ENCODE results near the gene TESPA1. TPM values are rescaled to one million over a fixed set of nuclear protein-coding genes. Genes with fewer than 3 reads are reported as not detected.

TESPA1 gene
- total and polyA plus RNA-seq, 2 donors (not counting 1 experiment from before 2014, with no cell fraction given) = not detected

DNA sequence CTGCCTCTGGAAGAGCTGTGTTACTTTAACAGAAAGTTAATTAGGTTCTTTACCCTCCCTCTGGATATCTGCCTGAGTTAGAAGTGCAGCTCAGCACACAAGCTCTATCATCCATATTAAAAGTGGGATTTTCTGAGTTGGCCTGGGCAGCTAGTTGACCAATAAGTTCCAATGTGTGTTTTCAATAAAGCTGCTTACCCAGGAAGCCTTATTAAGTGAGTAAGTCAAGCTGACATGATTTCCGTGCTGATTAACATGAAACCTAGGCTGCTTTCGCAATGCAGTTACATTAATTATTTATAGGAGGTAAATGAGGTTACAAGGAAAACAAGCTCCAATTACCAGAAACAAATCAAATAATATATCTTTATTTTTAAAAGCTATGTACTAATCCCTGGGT, 40.0 kb upstream of the TESPA1 start:
- H3K36me3 ChIP-seq (ENCODE audit: control insufficient read depth, insufficient read depth, low read length) = no peaks in the 10 kb centered on the region
- no peak overlapping the region for H2AFZ ChIP-seq (ENCODE audit: low read length)
- no peak overlapping the region for H3K4me3 ChIP-seq (replicated peaks in 1 of 4; ENCODE audit: control extremely low read depth in 1 of 4, insufficient read depth in 1 of 4, low read depth in 3 of 4, low read length in 4 of 4)
- H3K9ac ChIP-seq (ENCODE audit: insufficient read depth, low read length) = no peak overlapping the region
- no peak overlapping the region for H3K27ac ChIP-seq (ENCODE audit: insufficient read depth, low read length)
- no peaks in the 10 kb centered on the region for H3K9me3 ChIP-seq (ENCODE audit: control insufficient read depth, insufficient read depth, low read depth, low read length)
- H3K27me3 ChIP-seq (ENCODE audit: control insufficient read depth, insufficient read depth, low read length) = no peaks in the 10 kb centered on the region
- H3K4me2 ChIP-seq (ENCODE audit: extremely low read depth, insufficient read depth, low read length) = no peak overlapping the region
- H3K4me1 ChIP-seq (ENCODE audit: control insufficient read depth, extremely low read depth, insufficient read depth, low read length) = no peaks in the 10 kb centered on the region
- no peak for DNase-seq (ENCODE audit: low read depth in 2 of 2)
- no peak for TF ChIP-seq EZH2 (IDR thresholded peaks at IDR 0.05; ENCODE audit: low read length, missing control alignments)
- TF ChIP-seq, protein P1, sequence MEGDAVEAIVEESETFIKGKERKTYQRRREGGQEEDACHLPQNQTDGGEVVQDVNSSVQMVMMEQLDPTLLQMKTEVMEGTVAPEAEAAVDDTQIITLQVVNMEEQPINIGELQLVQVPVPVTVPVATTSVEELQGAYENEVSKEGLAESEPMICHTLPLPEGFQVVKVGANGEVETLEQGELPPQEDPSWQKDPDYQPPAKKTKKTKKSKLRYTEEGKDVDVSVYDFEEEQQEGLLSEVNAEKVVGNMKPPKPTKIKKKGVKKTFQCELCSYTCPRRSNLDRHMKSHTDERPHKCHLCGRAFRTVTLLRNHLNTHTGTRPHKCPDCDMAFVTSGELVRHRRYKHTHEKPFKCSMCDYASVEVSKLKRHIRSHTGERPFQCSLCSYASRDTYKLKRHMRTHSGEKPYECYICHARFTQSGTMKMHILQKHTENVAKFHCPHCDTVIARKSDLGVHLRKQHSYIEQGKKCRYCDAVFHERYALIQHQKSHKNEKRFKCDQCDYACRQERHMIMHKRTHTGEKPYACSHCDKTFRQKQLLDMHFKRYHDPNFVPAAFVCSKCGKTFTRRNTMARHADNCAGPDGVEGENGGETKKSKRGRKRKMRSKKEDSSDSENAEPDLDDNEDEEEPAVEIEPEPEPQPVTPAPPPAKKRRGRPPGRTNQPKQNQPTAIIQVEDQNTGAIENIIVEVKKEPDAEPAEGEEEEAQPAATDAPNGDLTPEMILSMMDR (conservative IDR thresholded peaks at IDR 0.05 in 1 of 2, IDR thresholded peaks at IDR 0.05 in 1 of 2; ENCODE audit: low read depth in 1 of 2, low read length in 2 of 2) = no peak
- H3K79me2 ChIP-seq (ENCODE audit: control insufficient read depth, insufficient read depth, low read length) = no peaks in the 10 kb centered on the region
- no peaks in the 10 kb centered on the region for H4K20me1 ChIP-seq (ENCODE audit: control insufficient read depth, extremely low read depth, insufficient read depth, low read length)

DNA sequence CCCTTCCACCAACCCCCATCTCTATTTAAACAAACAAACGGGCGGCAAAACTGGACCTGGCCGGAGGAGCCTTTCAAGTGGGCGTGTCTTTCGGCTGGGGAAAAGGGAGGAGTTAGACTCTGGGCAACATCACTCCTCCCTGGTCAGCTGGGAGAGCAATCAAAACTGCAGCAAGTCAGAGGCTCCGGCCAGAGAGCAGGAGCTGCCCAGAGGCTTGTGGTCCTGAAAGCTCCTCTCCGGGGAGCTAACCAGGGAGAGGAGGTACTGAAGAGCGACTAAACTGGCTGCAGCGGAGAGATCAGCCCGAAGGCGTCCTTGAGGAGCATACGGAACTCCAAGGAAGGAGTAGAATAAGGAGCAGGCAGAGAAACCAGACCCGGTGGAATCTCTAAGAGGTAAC, 35.2 kb upstream of the TESPA1 start, which contains the start of gene NEUROD4:
Gene NEUROD4, plus strand, starts transcription at position 191 of the 400 bp plus-strand sequence. CDS start 6,466 bp downstream, outside the sequence.
- Histone ChIP-seq H4K20me1 (ENCODE audit: control insufficient read depth, extremely low read depth, insufficient read depth, low read length) (no peaks in the 10 kb centered on the region), H2AFZ (ENCODE audit: low read length) (no peak within 1 kb of the TSS)
- DNase-seq (ENCODE audit: low read depth in 2 of 2) = peak; percentile 53 to 70

DNA sequence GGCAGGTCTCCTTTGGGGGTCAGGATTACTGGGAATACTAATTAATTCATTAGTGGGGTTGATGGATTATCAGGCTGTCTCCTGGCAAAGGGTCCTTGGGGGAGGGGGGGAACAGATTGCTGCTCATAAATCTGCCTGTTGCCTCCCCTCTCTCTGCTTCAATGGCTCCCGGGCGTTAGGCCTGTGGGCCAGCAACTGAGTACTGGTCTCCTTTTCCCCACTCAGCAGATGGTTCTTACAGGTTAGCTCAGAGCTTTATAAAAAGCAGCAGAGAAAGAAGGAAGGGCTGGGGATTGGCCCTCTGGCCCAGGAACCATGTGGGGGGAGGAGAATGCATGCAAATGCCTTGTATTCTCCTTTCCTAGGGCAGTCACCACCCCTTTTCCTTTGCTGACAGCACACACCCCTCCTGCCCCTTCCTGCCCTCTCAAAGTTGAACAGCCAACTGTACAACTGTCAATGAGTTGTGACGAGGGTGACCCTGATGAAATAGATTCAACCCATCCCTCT, 32.9 kb upstream of the TESPA1 start:
- Histone ChIP-seq H3K27ac (ENCODE audit: insufficient read depth, low read length) (no peak overlapping the region), H3K36me3 (ENCODE audit: control insufficient read depth, insufficient read depth, low read length) (no peaks in the 10 kb centered on the region), H3K27me3 (ENCODE audit: control insufficient read depth, insufficient read depth, low read length) (no peaks in the 10 kb centered on the region), H3K9ac (ENCODE audit: insufficient read depth, low read length) (no peak overlapping the region), H3K9me3 (ENCODE audit: control insufficient read depth, insufficient read depth, low read depth, low read length) (no peaks in the 10 kb centered on the region), H2AFZ (ENCODE audit: low read length) (no peak overlapping the region), H3K4me3 (replicated peaks in 1 of 4; ENCODE audit: control extremely low read depth in 1 of 4, insufficient read depth in 1 of 4, low read depth in 3 of 4, low read length in 4 of 4) (no peak overlapping the region), H4K20me1 (ENCODE audit: control insufficient read depth, extremely low read depth, insufficient read depth, low read length) (no peaks in the 10 kb centered on the region), H3K4me2 (ENCODE audit: extremely low read depth, insufficient read depth, low read length) (no peak overlapping the region), H3K79me2 (ENCODE audit: control insufficient read depth, insufficient read depth, low read length) (no peaks in the 10 kb centered on the region), H3K4me1 (ENCODE audit: control insufficient read depth, extremely low read depth, insufficient read depth, low read length) (no peaks in the 10 kb centered on the region)
- DNase-seq (ENCODE audit: low read depth in 2 of 2) = no peak
- TF ChIP-seq EZH2 (IDR thresholded peaks at IDR 0.05; ENCODE audit: low read length, missing control alignments) = no peak
- TF ChIP-seq, protein P1 (conservative IDR thresholded peaks at IDR 0.05 in 1 of 2, IDR thresholded peaks at IDR 0.05 in 1 of 2; ENCODE audit: low read depth in 1 of 2, low read length in 2 of 2) = no peak

More for the DNA sequence above, 35.2 kb upstream of the TESPA1 start, which contains the start of gene NEUROD4:
- no peak within 1 kb of the TSS for H3K9ac ChIP-seq (ENCODE audit: insufficient read depth, low read length)
- no peaks in the 10 kb centered on the region for H3K79me2 ChIP-seq (ENCODE audit: control insufficient read depth, insufficient read depth, low read length)
- no peak within 1 kb of the TSS for H3K27ac ChIP-seq (ENCODE audit: insufficient read depth, low read length)
- H3K36me3 ChIP-seq (ENCODE audit: control insufficient read depth, insufficient read depth, low read length) = no peaks in the 10 kb centered on the region
- no peak within 1 kb of the TSS for H3K4me2 ChIP-seq (ENCODE audit: extremely low read depth, insufficient read depth, low read length)
- TF ChIP-seq EZH2 (IDR thresholded peaks at IDR 0.05; ENCODE audit: low read length, missing control alignments) = no peak
- TF ChIP-seq, protein P1 (conservative IDR thresholded peaks at IDR 0.05 in 1 of 2, IDR thresholded peaks at IDR 0.05 in 1 of 2; ENCODE audit: low read depth in 1 of 2, low read length in 2 of 2) = no peak
- no peak within 1 kb of the TSS for H3K4me3 ChIP-seq (replicated peaks in 1 of 4; ENCODE audit: control extremely low read depth in 1 of 4, insufficient read depth in 1 of 4, low read depth in 3 of 4, low read length in 4 of 4)
- H3K4me1 ChIP-seq (ENCODE audit: control insufficient read depth, extremely low read depth, insufficient read depth, low read length) = no peaks in the 10 kb centered on the region
- no peaks in the 10 kb centered on the region for H3K27me3 ChIP-seq (ENCODE audit: control insufficient read depth, insufficient read depth, low read length)
- H3K9me3 ChIP-seq (ENCODE audit: control insufficient read depth, insufficient read depth, low read depth, low read length) = no peaks in the 10 kb centered on the region

Data from fibroblast of lung (primary cell).